Activated CD4-positive, alpha-beta memory T cell treated with anti-CD3 and anti-CD28 coated beads for 36 hours (primary cell): ENCODE data around the gene ASXL2. TPM values are rescaled to one million over a fixed set of nuclear protein-coding genes. Genes with fewer than 3 reads are reported as not detected.

Experiments
- total RNA-seq, 2 experiments: library from RNA; stranded (reverse); gene quantifications; one replicate each; pipeline ENCODE4 v1.2.3, GENCODE V29; 2021

Gene ASXL2
- total RNA-seq, 2 experiments from 2014 or later: 37.8 to 38.7 TPM

Other genes with a start within 250 kb of the ASXL2 start
- 10 to 100 TPM; 20.8 to 25.1 TPM for gene DTNB, start 204.9 kb downstream of the ASXL2 start, total RNA-seq
- 1 to 10 TPM; 5.3 to 5.4 TPM for gene KIF3C, start 104.0 kb upstream of the ASXL2 start, total RNA-seq
- 100 to 1,000 TPM; 110 to 119 TPM for gene RAB10, start 155.6 kb upstream of the ASXL2 start, total RNA-seq